GM19372 (cell line): Measurements from ENCODE around the gene TRPC4.

Experiments used
- ATAC-seq: cut with Tn5 transposase; IDR thresholded peaks from one replicate; pipeline ENCODE4 v1.9.1; 2021; ENCODE audit warnings: mild to moderate bottlenecking, low read depth, moderate library complexity; ENCODE audit not compliant: unreplicated experiment

The TRPC4 gene

GRCh38 chr13:37666036-37666435, 203.5 kb downstream of the TRPC4 start:
- ATAC-seq = no peak

- ATAC-seq = no peak
Measured at GRCh38 chr13:37665420-37665819, 204.2 kb downstream of the TRPC4 start.

GRCh38 chr13:37663724-37664123, 205.8 kb downstream of the TRPC4 start:
- ATAC-seq = no peak

GRCh38 chr13:37662624-37663023, 206.9 kb downstream of the TRPC4 start:
- no peak for ATAC-seq

- ATAC-seq = no peak
Measured at GRCh38 chr13:37657956-37658355, 211.6 kb downstream of the TRPC4 start.

- no peak for ATAC-seq
Measured at GRCh38 chr13:37657134-37657533, 212.4 kb downstream of the TRPC4 start.

- no peak for ATAC-seq
Measured at GRCh38 chr13:37656247-37656940, 213.2 kb downstream of the TRPC4 start.

GRCh38 chr13:37652596-37652995, 217.0 kb downstream of the TRPC4 start:
- no peak for ATAC-seq

GRCh38 chr13:37651891-37652290, 217.7 kb downstream of the TRPC4 start:
- no peak for ATAC-seq

- no peak for ATAC-seq
Measured at GRCh38 chr13:37648609-37649008, 221.0 kb downstream of the TRPC4 start.

GRCh38 chr13:37647031-37647650, 222.4 kb downstream of the TRPC4 start:
- no peak for ATAC-seq

- ATAC-seq = no peak
Measured at GRCh38 chr13:37646531-37646930, 223.0 kb downstream of the TRPC4 start.

GRCh38 chr13:37645181-37645740, 224.3 kb downstream of the TRPC4 start:
- ATAC-seq = no peak

GRCh38 chr13:37641391-37641790, 228.2 kb downstream of the TRPC4 start:
- no peak for ATAC-seq

GRCh38 chr13:37640499-37640898, 229.1 kb downstream of the TRPC4 start:
- no peak for ATAC-seq

- ATAC-seq = no peak
Measured at GRCh38 chr13:37636701-37637100, 232.9 kb downstream of the TRPC4 start.

GRCh38 chr13:37632294-37632693, 237.3 kb downstream of the TRPC4 start:
- no peak for ATAC-seq

GRCh38 chr13:37627428-37627827, 242.1 kb downstream of the TRPC4 start:
- no peak for ATAC-seq

GRCh38 chr13:37621811-37622361, 247.7 kb downstream of the TRPC4 start:
- no peak for ATAC-seq

GRCh38 chr13:37618554-37618953, 251.0 kb downstream of the TRPC4 start:
- no peak for ATAC-seq

- ATAC-seq = no peak
Measured at GRCh38 chr13:37617173-37617572, 252.4 kb downstream of the TRPC4 start.

GRCh38 chr13:37616131-37616530, 253.4 kb downstream of the TRPC4 start:
- no peak for ATAC-seq
